Testis (tissue), 2 donors: ENCODE data around the gene WAPL.

Experiments
- POLR2A ChIP-seq: fragments of 450-650 bp; IDR thresholded peaks from one replicate; pipeline ENCODE4 v1.6.1; 2017; ENCODE audit warnings: antibody characterized with exemption, mild to moderate bottlenecking, moderate library complexity
- TF ChIP-seq, protein P1 (sequence below), 3 experiments: fragments of 450-650 bp in 2 of 3; fragments of 200-600 bp in 1 of 3; sonication (generic) in 1 of 3; IDR thresholded peaks; one replicate each; pipeline ENCODE4 v1.5.1; 2016 to 2019; ENCODE audit warnings: antibody characterized with exemption in 3 of 3, mild to moderate bottlenecking in 2 of 3, moderate library complexity in 1 of 3

DNA sequence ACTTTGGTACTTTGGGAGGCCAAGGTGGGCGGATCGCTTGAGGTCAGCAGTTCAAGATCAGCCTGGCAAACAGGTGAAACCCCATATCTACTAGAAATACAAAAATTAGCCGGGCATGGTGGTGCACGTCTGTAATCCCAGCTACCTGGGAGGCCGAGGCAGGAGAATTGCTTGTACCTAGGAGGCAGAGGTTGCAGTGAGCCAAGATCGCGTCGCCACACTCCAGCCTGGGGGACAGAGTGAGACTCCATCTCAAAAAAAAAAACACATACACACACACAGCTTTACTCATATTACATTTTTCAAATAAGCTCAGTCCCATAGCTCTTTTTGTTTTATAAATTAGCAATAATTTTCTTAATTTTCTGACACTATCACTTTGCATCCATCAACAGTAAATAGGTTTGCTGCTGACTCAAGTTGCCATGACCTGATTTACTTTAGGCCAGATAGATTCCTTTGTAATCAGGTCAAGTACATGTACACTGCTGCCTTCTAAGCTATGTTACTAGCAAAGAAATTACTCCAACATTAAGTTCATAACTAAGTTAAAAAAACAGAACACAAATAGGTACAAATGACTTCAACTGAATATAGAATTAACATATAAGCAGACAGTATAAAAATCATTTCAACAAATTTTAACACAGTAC is 31.5 kb downstream of the WAPL start:
- TF ChIP-seq, protein P1, sequence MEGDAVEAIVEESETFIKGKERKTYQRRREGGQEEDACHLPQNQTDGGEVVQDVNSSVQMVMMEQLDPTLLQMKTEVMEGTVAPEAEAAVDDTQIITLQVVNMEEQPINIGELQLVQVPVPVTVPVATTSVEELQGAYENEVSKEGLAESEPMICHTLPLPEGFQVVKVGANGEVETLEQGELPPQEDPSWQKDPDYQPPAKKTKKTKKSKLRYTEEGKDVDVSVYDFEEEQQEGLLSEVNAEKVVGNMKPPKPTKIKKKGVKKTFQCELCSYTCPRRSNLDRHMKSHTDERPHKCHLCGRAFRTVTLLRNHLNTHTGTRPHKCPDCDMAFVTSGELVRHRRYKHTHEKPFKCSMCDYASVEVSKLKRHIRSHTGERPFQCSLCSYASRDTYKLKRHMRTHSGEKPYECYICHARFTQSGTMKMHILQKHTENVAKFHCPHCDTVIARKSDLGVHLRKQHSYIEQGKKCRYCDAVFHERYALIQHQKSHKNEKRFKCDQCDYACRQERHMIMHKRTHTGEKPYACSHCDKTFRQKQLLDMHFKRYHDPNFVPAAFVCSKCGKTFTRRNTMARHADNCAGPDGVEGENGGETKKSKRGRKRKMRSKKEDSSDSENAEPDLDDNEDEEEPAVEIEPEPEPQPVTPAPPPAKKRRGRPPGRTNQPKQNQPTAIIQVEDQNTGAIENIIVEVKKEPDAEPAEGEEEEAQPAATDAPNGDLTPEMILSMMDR (IDR thresholded peaks at IDR 0.05), result no peak
- TF ChIP-seq POLR2A, result no peak
